GM12891 (cell line): ENCODE data around the gene COL6A2.

Experiments
- PAX5 ChIP-seq: IDR thresholded peaks from 2 replicates; pipeline ENCODE4 v1.6.1; 2011; ENCODE audit warnings: low read length, moderate library complexity, mild to moderate bottlenecking; ENCODE audit not compliant: insufficient read depth, severe bottlenecking
- POLR2A ChIP-seq: IDR thresholded peaks from 2 replicates; pipeline ENCODE4 v1.6.1; 2011; ENCODE audit warnings: low read depth, low read length, control low read depth
- POLR2AphosphoS5 ChIP-seq: IDR thresholded peaks from 2 replicates; pipeline ENCODE4 v1.6.1; 2011; ENCODE audit warnings: low read depth, low read length, control low read depth
- POU2F2 ChIP-seq: IDR thresholded peaks from 2 replicates; pipeline ENCODE4 v1.6.1; 2011; ENCODE audit warnings: low read depth, mild to moderate bottlenecking, control low read depth, low read length, moderate library complexity
- SPI1 ChIP-seq: IDR thresholded peaks from 2 replicates; pipeline ENCODE4 v1.6.1; 2011; ENCODE audit warnings: low read depth, low read length, control low read depth
- TAF1 ChIP-seq: IDR thresholded peaks from 2 replicates; pipeline ENCODE4 v1.6.1; 2011; ENCODE audit warnings: low read depth, low read length, control low read depth

GRCh38 chr21:46110499-46111192, 12.7 kb downstream of the COL6A2 start:
- no peak for TF ChIP-seq SPI1
- no peak for TF ChIP-seq PAX5
- TF ChIP-seq POLR2A, result no peak
- TF ChIP-seq POLR2AphosphoS5, result no peak
- no peak for TF ChIP-seq TAF1
- TF ChIP-seq POU2F2, result no peak
